ENCODE results near the gene MYO18A.

GRCh38 chr17:29108823-29109476, 71.2 kb downstream of the MYO18A start:
- TF ChIP-seq CTCF (IDR thresholded peaks at IDR 0.05; ENCODE audit: borderline replicate concordance, extremely low read depth, low read length, poor library complexity, severe bottlenecking) = no peak
- TF ChIP-seq EZH2 (IDR thresholded peaks at IDR 0.05; ENCODE audit: borderline replicate concordance, low read depth, low read length, severe bottlenecking) = no peak

Data from DND-41 (cell line).